ENCODE data around the gene IDI1.

Gene IDI1

DNA sequence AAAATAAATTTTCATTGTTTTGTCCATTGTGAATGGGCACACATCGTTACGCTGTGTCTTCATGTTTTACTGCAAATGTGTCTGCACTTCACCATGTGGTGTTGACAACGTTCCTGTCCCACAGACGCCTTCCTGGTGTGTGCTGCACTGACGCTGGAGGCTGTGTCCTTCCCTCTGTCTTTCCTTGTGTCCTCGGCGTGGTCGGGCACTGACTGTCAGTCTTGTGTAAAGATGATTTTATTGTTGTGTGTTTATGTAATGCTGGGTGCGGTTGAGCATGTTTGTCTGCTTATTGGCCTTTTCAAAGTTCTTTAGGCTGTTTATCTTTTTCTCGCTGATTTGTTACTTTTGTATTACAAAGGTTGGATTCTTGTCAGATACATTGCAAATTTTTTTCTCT lies 41.3 kb downstream of the IDI1 start:
- Mint-ChIP-seq H3K4me1 (peaks cover 7% of the 10 kb centered on the region), H3K27me3 (no peaks in the 10 kb centered on the region), H3K4me3 (no peak overlapping the region), H3K9me3 (peaks cover 4% of the 10 kb centered on the region), H3K27ac (peak overlapping the region; percentile 67), H3K36me3 (peaks cover 75% of the 10 kb centered on the region)
- CTCF ChIA-PET = no interaction called here
- no peak for DNase-seq

- no peak overlapping the region for H3K27ac Mint-ChIP-seq
- peaks cover 7% of the 10 kb centered on the region for H3K4me1 Mint-ChIP-seq
- CTCF ChIA-PET = no interaction called here
Observed at GRCh38 chr10:1006573-1006972, 42.3 kb downstream of the IDI1 start.

DNA sequence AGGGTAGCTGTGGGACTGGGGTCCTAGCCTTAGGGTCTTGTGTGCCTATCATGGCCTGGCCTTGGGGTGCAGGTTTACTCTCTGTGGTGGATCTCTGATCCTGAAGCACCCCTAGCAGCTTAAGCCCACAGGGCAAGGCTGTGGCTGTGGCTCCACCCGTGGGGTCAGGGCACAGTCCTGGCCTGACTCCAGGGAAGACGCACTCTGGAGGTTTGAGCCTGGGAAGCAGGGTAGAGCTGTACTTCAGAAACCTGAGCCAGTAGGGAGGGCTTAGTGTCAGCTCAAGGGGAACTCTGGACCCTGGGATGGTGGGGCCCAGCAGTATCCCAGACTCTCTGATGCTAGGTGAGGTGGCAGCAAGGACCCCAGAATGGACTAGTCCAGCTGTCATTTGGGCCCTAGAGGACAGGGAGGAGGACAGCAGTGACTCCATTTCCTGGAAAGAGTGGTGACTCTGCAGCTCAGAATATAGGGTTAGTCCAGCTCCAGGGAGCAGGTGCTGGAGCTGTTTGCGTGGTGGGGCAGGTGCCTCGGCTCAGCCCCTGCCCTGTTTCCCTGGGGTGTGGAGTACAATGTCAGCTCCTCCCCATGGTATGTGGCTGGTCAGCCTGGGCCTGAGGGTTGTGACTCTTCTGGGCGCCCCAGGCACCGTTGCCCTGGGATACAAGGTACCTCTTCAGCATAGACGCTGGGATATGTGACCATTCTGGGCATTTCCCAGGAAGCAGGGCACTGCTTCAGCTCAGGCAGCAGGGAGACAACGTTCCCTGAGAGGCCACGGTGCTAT lies 44.8 kb downstream of the IDI1 start:
- no peak overlapping the region for H3K27ac Mint-ChIP-seq
- CTCF ChIA-PET = no interaction called here
- no peaks in the 10 kb centered on the region for H3K4me1 Mint-ChIP-seq
- no peaks in the 10 kb centered on the region for H3K27me3 Mint-ChIP-seq
- DNase-seq = no peak
- H3K4me3 Mint-ChIP-seq = no peak overlapping the region
- peaks cover 72% of the 10 kb centered on the region for H3K36me3 Mint-ChIP-seq
- H3K9me3 Mint-ChIP-seq = peaks cover 8% of the 10 kb centered on the region

More at GRCh38 chr10:1006573-1006972, 42.3 kb downstream of the IDI1 start:
- no peak for DNase-seq
- no peaks in the 10 kb centered on the region for H3K27me3 Mint-ChIP-seq
- no peak overlapping the region for H3K4me3 Mint-ChIP-seq
- H3K9me3 Mint-ChIP-seq = peaks cover 8% of the 10 kb centered on the region
- peaks cover 72% of the 10 kb centered on the region for H3K36me3 Mint-ChIP-seq

- H3K4me1 Mint-ChIP-seq = no peaks in the 10 kb centered on the region
- H3K4me3 Mint-ChIP-seq = no peak overlapping the region
- peaks cover 75% of the 10 kb centered on the region for H3K36me3 Mint-ChIP-seq
- H3K9me3 Mint-ChIP-seq = peaks cover 8% of the 10 kb centered on the region
- DNase-seq = no peak
- CTCF ChIA-PET = no interaction called here
- H3K27me3 Mint-ChIP-seq = no peaks in the 10 kb centered on the region
- no peak overlapping the region for H3K27ac Mint-ChIP-seq
Observed at GRCh38 chr10:1002425-1003006, 46.4 kb downstream of the IDI1 start.

DNA sequence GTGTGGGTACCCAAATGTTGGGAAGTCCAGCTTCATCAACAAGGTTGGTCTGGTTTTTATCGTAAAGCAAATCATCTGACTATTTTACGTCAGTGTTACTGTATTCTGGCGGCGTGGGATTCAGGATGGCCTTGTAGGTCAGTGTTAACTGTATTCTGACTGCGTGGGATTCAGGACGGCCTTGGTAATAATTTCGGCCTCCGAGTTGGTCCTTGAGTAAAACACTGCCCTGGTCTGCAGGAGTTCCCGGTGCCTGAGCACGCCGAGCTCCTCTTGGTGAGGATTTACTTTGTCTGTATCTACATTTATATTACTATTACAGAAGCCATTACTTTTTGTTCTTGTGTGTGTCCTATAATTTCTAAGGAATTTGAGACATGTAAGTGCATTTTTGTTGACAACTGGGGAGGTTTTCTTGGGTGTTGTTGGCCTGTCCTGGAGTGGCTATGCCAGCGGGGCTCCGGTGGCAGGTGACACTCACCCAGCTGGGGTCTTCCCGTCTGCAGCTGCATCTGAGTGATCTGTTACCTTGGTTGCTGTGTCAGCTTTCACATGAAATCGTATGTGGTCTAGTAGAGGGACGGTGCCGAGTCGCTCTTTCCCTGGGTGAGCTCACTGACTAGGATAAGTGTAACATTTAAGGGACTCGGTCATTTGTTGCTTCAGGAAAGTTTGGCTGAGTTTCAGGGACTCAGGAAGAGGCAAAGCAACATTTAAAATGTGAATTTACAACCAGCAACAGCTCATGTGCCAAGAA lies 51.5 kb downstream of the IDI1 start:
- no peaks in the 10 kb centered on the region for H3K4me1 Mint-ChIP-seq
- H3K4me3 Mint-ChIP-seq = no peak overlapping the region
- H3K27ac Mint-ChIP-seq = no peak overlapping the region
- CTCF ChIA-PET = no interaction called here
- H3K36me3 Mint-ChIP-seq = peaks cover 72% of the 10 kb centered on the region
- H3K27me3 Mint-ChIP-seq = no peaks in the 10 kb centered on the region
- H3K9me3 Mint-ChIP-seq = peaks cover 3% of the 10 kb centered on the region
- no peak for DNase-seq

- Mint-ChIP-seq H3K4me1 (peaks cover 4% of the 10 kb centered on the region), H3K27ac (no peak overlapping the region), H3K36me3 (peaks cover 65% of the 10 kb centered on the region), H3K4me3 (no peak overlapping the region), H3K27me3 (no peaks in the 10 kb centered on the region), H3K9me3 (no peaks in the 10 kb centered on the region)
- CTCF ChIA-PET = no interaction called here
- no peak for DNase-seq
Observed at GRCh38 chr10:996031-996430, 52.9 kb downstream of the IDI1 start.

- Mint-ChIP-seq H3K36me3 (peaks cover 64% of the 10 kb centered on the region), H3K27ac (no peak overlapping the region), H3K4me3 (no peak overlapping the region), H3K27me3 (no peaks in the 10 kb centered on the region), H3K9me3 (no peaks in the 10 kb centered on the region), H3K4me1 (peaks cover 9% of the 10 kb centered on the region)
- CTCF ChIA-PET = no interaction called here
- DNase-seq = no peak
Observed at GRCh38 chr10:995559-995926, 53.4 kb downstream of the IDI1 start.

- no peak for DNase-seq
- Mint-ChIP-seq H3K27me3 (no peaks in the 10 kb centered on the region), H3K36me3 (peaks cover 62% of the 10 kb centered on the region), H3K27ac (no peak overlapping the region), H3K4me3 (no peak overlapping the region), H3K4me1 (peaks cover 13% of the 10 kb centered on the region), H3K9me3 (no peaks in the 10 kb centered on the region)
- CTCF ChIA-PET = no interaction called here
Observed at GRCh38 chr10:994836-995558, 53.9 kb downstream of the IDI1 start.

DNA sequence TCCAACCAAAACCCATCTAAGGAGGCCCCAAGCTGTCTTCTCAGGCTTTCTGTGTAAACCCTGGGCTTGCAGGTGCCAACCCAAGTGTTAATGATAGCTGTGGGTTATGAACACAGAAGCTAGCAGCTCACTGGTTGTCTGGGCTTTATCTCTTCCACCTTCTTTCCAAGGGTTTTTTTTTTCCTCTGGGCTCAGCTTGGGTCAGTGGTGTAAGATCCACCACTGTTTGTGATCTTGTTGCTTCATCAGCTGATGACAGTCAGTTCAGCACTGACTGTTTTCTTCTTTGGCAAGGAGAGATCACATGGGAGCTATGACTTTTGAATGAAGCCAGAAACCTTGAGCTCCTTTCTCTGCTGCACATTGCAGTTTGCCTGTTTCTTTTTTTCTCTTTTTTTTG lies 56.0 kb downstream of the IDI1 start:
- Mint-ChIP-seq H3K27me3 (no peaks in the 10 kb centered on the region), H3K27ac (no peak overlapping the region), H3K4me3 (no peak overlapping the region), H3K4me1 (peaks cover 30% of the 10 kb centered on the region), H3K36me3 (peaks cover 51% of the 10 kb centered on the region), H3K9me3 (no peaks in the 10 kb centered on the region)
- CTCF ChIA-PET = no interaction called here
- no peak for DNase-seq

GRCh38 chr10:992467-992866 lies 56.5 kb downstream of the IDI1 start:
- CTCF ChIA-PET = no interaction called here
- peaks cover 30% of the 10 kb centered on the region for H3K4me1 Mint-ChIP-seq
- peaks cover 48% of the 10 kb centered on the region for H3K36me3 Mint-ChIP-seq
- H3K27ac Mint-ChIP-seq = no peak overlapping the region
- H3K4me3 Mint-ChIP-seq = no peak overlapping the region
- DNase-seq = no peak
- no peaks in the 10 kb centered on the region for H3K9me3 Mint-ChIP-seq
- H3K27me3 Mint-ChIP-seq = no peaks in the 10 kb centered on the region

GRCh38 chr10:990808-991207 lies 58.1 kb downstream of the IDI1 start:
- CTCF ChIA-PET = no interaction called here
- Mint-ChIP-seq H3K27me3 (no peaks in the 10 kb centered on the region), H3K9me3 (no peaks in the 10 kb centered on the region), H3K27ac (peak overlapping the region; percentile 12), H3K4me3 (no peak overlapping the region), H3K36me3 (peaks cover 36% of the 10 kb centered on the region), H3K4me1 (peaks cover 36% of the 10 kb centered on the region)
- DNase-seq = no peak

All from activated naive CD4-positive, alpha-beta T cell treated with anti-CD3 and anti-CD28 coated beads, Interleukin-2, amount 10 ng/mL, durations not matched to agents 7 days and 5 days (primary cell).